Stimulated activated CD4-positive, alpha-beta T cell treated with anti-CD3 and anti-CD28 coated beads, Interleukin-12 subunit alpha, Interleukin-12 subunit beta, amount 100 ng/mL, for 48 hours (primary cell): ENCODE data around the gene MTAP.
"Not testable (repeated sequence)": the region's sequence is repeated elsewhere in the genome, so short reads cannot be mapped to it uniquely, and the experiment has no call there.

Experiments
- DNase-seq, 3 donors: peaks; one replicate each; pipeline ENCODE4 v3.0.0-alpha.2; 2020; ENCODE audit warnings: low read depth in 2 of 3, low spot score in 1 of 3

Gene MTAP

DNA sequence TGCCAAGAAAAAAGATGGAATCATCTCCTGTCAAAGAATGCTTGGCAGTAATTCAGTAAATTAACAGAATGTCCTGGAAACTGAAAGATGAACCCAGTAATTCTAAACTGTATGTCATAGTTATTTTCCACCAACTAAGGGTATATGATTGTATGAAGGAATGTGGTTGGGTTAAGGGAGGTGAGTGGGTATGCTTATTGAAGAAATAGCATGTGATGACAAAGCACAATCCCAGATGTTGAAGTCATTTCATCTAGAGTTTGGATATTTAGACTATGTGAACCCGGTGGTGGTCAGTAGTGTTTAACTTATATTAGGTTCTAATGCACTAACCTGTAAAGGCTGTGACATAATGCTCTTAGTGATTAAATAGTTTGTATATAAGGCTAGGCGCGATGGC lies 104.4 kb downstream of the MTAP start:
- DNase-seq: no peak

DNA sequence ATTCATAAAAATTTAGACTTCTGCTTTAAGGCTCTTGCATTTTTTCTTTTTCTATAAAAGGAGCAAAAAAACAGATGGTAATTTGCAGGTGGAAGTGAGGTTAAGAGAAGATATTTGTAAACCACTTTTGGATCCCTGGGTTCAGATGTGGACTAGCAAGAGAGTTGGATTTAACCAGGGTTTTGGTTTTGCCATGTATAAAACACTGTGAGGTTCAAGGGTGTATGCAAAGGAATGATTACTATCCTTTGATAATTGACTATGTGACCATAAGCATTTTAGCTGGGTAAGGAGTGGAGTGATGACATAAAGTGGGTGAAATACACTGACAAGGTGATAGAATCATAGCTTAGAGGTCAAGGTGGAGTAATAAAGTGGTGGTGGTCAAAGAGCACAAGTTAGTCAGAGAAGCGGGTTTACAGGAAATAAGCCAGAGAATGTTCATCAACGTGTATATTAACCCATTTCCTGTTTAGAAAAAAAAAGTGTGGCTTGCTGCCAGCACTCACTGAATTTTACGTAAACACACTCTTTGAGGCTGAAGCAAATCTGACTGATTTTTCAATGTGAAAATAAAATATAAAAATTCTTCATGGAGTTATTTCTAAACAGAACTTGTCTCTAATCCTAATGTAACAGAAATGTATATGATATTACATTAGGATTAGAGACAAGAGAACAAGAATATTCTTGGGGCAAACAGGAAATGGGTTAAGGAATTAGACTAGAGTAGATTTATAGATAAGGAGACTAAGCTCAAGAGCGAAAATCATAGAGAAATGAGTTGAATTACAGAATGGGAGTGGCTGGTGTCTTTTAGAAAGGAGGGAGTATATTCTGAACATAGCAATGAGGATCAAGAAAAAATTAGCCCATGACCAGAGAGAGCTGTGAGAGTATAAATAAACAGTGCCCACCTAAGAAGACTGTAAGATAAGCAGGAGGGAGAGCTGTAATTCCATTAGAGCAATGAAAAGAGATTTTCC lies 117.2 kb downstream of the MTAP start:
- DNase-seq: peak in 1 of 3 donors; percentile 1

DNA sequence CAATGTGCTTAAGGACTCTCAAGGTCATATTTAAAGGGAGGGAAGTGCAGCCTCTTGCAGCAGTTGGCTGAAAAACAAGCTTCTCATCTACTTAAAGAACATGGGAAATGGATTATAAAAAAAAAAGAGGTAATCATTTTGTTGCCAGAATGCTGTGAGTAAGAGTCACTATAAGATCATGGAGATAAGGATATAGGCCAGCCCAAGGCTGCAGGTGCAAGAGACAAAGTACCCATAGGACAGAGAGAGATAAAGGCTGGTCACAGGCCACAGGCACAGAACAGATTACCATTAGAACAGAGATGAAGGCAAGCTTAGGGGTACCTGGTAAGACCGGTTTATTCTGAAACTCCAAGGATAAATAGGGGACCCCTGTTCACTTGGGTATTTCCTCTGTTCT lies 121.3 kb downstream of the MTAP start:
- DNase-seq: no peak

DNA sequence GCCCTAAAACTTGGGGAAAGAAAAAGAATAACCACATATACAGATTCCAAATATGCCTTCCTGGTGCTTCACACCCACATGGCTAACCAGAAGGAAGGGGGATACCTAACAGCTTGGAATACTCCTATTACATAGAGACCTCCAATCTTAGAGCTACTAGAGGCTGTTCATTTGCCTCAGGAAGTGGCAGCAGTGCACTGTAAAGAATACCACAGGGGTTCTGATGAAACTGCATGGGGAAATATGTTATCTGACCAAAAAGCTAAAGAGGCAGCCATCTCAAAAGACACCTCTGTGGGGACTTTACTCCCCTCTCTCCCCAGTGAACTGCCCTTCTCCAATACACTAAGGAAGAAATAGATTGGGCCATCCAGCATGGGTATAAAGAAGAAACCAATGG lies 125.3 kb downstream of the MTAP start:
- no peak for DNase-seq

DNA sequence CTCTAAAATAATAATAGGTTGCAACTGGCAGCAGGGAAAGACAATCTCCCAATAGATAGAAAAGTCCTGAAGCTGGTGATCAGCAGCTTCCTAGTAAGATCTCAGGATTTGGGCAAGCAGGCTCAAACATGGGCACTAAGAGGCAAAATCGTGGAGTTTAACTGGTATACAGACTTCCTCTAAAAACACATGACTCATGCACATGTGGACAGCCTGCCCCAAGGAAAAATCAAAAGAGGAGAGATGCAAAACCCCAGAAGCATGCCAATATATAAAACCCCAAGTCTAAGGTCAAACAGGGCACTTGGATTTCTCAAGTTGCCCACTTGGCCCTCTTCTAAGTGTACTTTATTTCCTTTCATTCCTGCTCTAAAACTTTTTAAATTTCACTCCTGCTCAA lies 129.0 kb downstream of the MTAP start:
- DNase-seq: no peak

DNA sequence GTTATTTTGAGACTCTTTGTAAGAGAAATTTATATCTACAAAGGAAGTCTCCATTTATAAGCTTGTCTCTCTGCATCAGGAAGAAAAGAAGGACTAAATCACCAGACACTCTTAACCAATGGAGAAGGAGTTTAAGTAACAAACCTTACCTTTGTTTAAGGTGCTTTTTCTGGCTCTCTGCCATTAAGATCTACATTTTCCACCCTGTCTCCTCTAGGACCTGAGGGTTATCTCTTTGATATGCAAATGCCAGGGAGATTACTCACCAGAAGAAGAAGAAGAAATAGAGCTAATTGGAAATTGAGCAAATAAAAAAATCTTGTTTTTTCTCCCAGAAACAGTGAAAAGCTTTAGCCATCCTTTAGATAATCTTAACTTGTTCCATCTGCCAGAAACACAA lies 130.8 kb downstream of the MTAP start:
- no peak for DNase-seq

DNA sequence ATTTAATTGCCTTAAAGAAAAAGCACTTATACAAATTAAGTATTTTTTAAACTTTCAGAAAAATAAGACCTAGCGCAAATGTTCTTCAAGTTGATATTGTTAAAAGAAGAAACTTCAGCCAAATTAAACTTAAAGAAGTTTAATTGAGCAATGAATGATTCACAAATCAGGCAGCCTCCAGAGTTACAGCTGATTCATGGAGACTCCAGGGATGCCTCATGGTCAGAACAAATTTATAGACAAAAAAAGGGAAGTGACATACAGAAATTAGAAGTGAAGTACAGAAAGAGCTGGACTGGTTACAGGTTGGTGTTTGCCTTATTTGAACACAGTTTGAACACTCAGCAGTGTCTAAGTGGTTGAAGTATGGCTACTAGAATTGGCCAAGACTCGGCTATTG lies 131.4 kb downstream of the MTAP start:
- DNase-seq: no peak

DNA sequence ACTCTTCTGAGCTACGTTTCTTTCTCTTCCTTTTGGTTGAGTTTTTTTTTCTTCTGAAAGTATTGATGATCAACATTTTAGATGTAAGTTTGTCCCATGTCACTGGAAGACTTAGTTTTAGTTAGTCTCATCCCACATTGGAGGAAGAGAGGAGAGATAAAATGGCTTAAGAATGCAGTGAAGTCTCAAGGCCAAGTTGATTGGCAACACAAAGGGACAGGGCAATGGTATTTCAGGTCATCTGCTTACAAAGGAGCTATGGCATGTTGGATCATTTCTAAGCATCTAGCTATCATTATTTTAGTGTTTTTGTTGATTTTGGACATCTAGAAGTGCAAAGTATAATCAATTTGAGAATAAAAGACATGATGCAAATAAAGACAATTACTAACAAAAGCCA lies 133.2 kb downstream of the MTAP start:
- no peak for DNase-seq

DNA sequence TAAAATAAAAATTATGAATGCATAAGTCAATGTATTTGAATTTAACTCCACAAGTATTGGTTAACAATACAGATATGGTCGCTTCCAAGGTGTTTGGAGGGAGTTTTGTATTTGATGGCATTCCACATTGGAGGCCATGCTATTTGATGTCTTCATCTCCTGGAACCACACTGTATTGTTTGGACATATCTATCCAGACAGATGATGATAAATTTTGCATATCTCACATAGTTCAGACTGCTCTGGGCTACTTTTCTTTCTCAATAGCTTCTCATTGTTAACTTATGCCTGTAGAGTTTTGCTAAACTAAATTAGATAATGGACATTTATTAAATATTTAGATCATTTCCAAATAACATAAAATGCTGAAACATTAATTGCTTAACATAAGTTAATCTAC lies 133.7 kb downstream of the MTAP start:
- no peak for DNase-seq

DNA sequence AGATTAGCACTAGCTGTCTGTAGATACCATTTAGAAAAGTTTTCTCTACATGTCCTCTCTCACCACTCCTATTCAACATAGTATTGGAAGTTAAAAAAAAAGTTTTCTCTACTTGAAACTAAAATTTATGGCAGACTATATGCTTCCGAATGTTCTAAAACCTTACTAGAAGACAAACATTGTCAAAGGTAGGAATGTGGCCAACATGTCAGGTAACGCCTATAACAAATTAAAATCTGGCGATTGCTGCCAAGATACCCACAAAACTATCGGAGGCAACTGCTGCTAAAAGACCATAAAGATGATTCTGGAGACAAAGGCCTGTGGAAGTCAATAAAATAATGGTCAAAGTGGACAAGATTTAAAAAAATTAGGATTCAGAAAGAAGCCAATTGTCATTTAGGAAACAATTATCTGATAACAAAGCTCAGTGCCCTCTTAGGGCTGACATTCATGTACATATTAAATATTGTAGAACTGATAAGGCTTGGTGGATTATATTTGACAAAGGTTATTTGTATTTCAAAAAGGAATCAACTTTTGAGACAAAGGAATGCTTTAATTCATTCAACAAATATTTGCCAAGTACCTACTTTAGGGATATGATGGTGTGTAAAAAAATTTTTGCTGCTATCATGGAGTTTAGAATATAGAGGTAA lies 139.0 kb downstream of the MTAP start:
- no peak for DNase-seq

DNA sequence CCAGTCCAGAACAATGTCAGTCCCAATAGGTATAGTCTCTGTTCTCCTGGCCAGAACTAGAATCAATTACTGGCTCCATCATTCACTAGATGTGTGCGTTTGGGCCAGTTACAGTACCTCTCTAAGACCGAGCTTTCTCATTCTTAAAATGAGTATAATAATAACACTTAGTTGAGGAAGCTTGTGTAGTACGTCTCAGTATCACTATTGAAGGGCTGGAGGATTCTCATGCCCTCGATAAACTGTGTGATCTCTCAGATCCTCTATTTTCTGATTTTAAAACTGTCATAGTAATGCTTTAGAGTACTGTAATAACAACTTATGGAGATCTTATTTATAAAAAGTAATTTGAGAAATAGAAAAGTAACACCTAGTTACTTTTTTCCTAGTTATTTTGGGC lies 141.0 kb downstream of the MTAP start:
- DNase-seq: no peak

DNA sequence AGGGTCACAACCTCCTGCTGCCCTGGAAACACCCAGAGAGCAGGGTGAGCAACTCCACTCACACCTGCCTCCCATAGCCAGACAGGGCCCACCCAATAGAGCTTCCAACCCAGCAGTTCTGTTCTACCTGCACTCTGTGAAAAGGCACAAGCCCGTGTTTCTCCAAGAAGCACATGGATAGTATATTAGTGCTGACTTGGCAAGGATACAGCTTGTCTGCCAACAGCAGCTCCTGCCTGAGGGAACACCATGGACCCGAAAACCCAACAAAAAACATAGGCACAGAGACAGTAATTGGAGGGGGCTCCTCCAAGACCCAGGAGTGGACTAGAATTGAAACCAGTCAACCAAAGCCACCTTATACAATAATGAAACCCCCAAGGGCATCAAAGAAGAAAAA lies 143.2 kb downstream of the MTAP start:
- DNase-seq: no peak

DNA sequence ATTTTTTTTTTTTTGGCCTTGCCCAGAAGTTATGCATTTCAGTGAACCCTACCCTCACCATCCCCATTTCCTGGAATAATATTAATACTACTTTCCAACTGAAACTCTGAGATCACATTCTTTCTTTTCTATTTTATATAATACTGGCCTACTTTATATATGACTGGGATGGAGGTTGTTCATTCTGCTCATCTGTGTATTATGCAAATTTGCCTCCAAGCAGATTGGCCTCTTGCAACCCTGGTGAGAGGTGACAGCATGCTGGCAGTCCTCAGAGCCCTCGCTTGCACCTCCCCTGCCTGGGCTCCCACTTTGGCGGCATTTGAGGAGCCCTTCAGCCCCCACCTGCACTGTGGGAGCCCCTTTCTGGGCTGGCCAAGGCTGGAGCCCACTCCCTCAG lies 156.4 kb downstream of the MTAP start:
- DNase-seq: no peak

DNA sequence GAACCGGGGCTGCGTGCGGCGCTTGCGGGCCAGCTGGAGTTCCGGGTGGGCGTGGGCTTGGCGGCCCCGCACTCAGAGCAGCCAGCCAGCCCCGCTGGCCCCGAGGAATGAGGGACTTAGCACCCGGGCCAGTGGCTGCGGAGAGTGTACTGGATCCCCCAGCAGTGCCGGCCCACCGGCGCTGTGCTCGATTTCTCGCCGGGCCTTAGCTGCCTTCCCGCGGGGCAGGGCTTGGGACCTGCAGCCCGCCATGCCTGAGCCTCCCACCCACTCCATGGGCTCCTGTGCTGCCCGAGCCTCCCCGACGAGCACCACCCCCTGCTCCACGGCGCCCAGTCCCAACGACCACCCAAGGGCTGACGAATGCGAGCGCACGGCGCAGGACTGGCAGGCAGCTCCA lies 156.8 kb downstream of the MTAP start:
- not testable (repeated sequence) for DNase-seq

DNA sequence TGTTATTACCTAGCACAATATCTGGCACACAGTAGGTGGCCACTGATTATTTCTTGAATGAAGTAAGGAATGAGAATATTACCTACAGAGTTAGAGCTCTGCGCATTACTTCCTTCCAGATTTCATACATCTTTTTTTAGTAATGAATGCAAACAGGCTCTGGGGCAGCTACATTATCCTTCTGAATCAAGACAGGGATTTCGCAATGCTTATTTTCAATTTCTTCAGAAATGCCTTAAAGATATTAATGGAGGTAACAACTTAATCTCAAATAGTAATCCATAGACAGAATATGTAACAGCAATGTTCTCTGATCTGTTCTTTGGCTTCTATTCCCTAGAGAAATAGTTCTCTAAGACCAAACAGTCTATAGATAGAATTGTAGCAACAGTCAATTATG lies 159.1 kb downstream of the MTAP start:
- DNase-seq: no peak

DNA sequence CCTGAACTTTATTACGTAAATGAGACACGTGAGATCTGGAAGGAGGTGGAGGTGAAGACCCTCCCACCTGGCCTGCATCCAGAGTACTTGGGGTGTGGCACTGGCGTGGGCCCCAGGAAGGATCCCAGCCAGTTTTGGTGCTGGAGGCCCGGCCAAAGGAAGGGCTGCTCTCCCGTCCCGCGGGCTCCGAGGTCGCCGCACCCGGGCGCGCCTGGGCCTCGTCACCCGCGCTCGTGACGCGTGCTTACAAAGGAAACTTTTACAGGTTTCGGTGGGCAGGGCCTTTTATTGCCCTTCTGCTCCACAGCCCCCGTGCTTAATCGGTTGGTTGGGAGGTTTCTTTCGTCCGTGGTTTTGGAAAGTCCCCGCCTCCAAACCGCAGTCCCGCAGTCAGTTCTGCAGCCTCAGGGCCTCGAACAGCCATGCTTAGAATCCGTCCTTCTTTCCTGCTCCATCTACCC lies 162.5 kb downstream of the MTAP start:
- peak; percentile 28 to 56 (median 37) for DNase-seq

DNA sequence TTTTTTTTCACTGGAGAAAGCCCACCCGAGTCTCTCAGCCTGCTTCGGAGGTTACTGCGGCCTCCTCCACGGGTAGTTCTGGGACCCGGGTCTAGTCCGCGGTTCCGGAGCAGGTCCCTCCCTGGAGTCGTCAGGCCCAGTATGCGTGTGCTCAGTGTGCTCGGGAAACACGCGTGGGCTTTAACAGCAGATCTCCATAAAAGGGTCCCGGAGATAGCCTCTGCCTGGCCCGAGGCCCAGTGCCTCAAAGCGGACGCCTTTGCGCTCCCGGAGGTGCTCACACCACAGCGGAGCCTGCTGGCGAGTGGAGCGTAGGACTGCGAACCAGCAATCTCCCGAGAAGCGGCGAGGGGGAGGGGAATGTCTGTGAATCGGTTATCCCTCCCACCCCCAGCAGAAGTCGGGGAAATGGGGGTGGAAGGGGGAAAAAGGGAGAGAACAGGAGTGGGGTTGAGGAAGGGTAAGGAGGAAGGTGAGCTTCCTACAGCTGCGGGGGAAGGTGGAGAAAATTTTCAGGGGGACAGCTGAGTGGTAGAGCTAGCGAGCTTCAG lies 163.0 kb downstream of the MTAP start:
- DNase-seq: peak in 2 of 3 donors; percentile 23 to 43

DNA sequence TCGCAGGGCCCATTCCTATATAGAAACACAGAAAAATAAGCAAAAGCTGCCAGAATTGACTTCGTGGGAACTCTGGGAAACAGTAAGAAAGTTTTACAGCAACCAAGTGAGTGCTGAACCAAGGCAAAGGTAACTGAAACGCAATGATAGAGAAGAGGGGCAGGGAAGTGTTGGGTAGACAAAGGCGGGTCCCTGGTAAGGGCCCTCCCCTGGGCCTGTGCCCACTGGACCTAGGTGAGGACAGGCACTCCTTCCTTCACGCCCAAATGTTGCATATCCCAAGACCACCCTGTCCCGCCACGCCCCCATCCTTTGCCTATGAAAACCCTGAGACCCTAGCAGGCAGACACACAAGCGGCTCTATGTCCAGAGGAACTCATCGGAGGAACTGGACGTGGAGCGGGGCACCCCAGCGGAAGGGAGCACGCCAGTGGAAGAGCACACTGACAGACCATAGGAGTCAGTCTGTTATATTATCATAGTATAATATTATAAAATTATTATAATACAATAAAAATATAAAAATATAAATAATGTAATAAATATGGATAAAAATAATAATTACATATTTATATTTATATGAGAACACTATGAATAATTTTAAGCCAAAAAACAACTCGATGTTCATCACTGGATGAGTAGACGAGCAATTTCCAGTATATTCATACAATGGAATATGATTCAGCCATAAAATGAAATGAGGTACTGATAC lies 163.9 kb downstream of the MTAP start:
- DNase-seq: no peak

DNA sequence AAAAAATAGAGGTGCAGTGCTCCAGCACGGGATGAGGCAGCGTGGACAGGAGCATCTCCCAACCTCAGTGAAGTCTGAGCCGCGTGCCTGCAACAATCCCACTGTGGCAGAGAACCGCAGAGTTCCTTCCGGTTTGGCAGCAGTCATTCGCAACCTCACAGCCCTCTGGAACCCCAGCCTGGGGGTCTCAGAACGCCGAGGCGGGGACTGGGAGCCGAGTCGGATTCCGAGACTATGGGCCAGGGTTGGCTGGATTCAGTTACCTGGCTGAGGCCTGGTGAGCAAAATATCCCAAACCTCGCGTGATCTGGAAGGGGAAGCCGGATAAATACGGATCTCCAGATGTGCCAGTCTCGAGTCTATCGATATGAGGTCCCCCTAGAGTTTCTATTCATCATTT lies 164.7 kb downstream of the MTAP start:
- no peak for DNase-seq

DNA sequence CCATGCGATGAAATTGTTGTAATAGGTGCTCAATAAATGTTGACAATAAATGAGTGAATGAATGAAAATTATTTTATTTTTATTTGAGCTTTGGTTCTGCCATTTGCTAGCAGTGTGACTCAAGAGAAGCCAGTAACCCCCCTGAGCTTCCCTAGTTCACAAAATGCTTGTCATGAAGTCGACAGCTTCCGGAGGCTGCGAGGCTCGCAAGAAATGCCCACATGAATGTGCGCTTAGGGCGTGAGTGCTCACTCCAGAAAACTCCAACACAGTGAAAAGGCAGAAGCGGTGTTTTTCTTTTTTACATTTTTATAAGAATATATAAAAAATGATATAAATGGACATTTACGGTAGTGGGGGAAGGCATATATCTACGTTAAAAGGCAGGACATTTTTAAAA lies 165.3 kb downstream of the MTAP start:
- no peak for DNase-seq

DNA sequence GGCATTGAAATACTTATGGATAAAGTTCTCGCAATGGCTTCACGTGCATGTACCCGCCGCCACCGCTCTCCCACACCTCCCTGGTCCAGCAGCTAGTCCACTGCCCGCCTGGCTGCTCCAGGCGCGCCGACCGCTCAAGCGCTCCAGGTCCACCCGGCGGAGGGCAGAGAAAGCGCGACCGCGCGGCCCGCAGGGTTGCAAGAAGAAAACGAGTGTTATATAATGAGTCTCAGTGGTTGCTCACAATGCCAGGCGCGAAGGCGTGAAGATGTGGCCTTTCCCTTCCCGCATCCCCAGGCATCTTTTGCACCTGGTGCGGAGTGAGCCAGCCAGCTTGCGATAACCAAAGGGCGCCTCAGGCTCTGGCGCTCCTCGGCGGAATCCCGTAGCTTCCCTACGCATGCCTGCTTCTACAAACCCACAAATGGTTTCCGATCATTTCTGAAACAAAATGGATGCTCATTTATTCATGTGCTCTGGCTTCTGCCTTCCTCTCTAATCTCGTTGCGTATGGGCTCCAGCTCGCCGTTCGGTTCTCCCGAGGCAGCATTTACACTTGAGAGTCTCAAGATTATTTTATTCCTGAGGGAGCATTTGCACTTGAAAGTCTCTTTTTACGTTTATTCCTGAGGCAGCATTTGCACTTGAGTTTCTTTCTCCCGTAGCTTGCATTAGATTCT lies 166.0 kb downstream of the MTAP start:
- no peak for DNase-seq
